Endothelial cell of umbilical vein (primary cell): ENCODE results near the gene OTUD5. TPM values are rescaled to one million over a fixed set of nuclear protein-coding genes. Genes with fewer than 3 reads are reported as not detected.

Experiments used
- BruUV-seq: library from RNA; stranded (reverse); fragments of 400-500 nt; replicated peaks from 2 replicates; lab custom pipeline; 2021; lab: Mats Ljungman, UMichigan
- CTCF ChIA-PET: fragments of 300-600, 350-600 bp; sonication (Branson Sonifier 250); formaldehyde crosslinking; loops from one replicate; lab custom pipeline; 2021; ENCODE audit warnings: antibody characterized with exemption, inconsistent platforms; lab: Charles Lee
- POLR2A ChIA-PET: fragments of 300-600, 350-600 bp; sonication (Branson Sonifier 250); formaldehyde crosslinking; loops from one replicate; lab custom pipeline; 2021; ENCODE audit warnings: antibody characterized with exemption, inconsistent platforms; lab: Charles Lee
- DNase-seq: peaks from one replicate; pipeline ENCODE4 v3.0.0-alpha.2; 2011; ENCODE audit warnings: low read depth, low spot score
- FAIRE-seq: peaks from 2 replicates; lab custom pipeline; 2011; peaks lifted over from hg19 to GRCh38; lab: Jason Lieb, UNC
- H2AFZ ChIP-seq: 2 replicates; pipeline ENCODE4 v1.6.0; 2012; ENCODE audit warnings: low read depth, low read length, control low read depth, inconsistent platforms
- H3K27ac ChIP-seq: 2 replicates; pipeline ENCODE4 v1.5.1; 2011; ENCODE audit warnings: low read depth, mild to moderate bottlenecking, control low read depth, low read length, moderate library complexity; ENCODE audit not compliant: insufficient read depth
- H3K27me3 ChIP-seq, 2 experiments: 2 replicates each; pipeline versions ENCODE4 v1.6.0 to v1.6.1; 2011; ENCODE audit warnings: low read length in 2 of 2, mixed read lengths in 1 of 2; ENCODE audit not compliant: control insufficient read depth in 2 of 2, insufficient read depth in 2 of 2
- H3K36me3 ChIP-seq, 2 experiments: 2 replicates in 1 of 2; 3 replicates in 1 of 2; pipeline ENCODE4 v1.5.1; 2011; ENCODE audit warnings: low read length in 2 of 2, mild to moderate bottlenecking in 1 of 2, moderate library complexity in 1 of 2; ENCODE audit not compliant: control insufficient read depth in 2 of 2, insufficient read depth in 2 of 2; ENCODE audit errors: extremely low read depth in 1 of 2
- H3K4me1 ChIP-seq: 3 replicates; pipeline ENCODE4 v1.5.1; 2011; ENCODE audit warnings: mild to moderate bottlenecking, low read length; ENCODE audit not compliant: control insufficient read depth, insufficient read depth; ENCODE audit errors: extremely low read depth
- H3K4me2 ChIP-seq: 2 replicates; pipeline ENCODE4 v1.6.1; 2011; ENCODE audit warnings: low read length, control low read depth, mixed read lengths; ENCODE audit not compliant: insufficient read depth
- H3K4me3 ChIP-seq, 3 experiments: fragments of 200-600 bp in 1 of 3; sonication (generic), shearing (Covaris generic) in 1 of 3; replicated peaks in 1 of 3; 2 replicates each; pipeline ENCODE4 v1.5.1; 2011 to 2016; ENCODE audit warnings: control low read depth in 3 of 3, low read length in 3 of 3, mild to moderate bottlenecking in 2 of 3, inconsistent platforms in 1 of 3, low read depth in 1 of 3, moderate library complexity in 1 of 3; ENCODE audit not compliant: insufficient read depth in 1 of 3
- H3K79me2 ChIP-seq: 2 replicates; pipeline ENCODE4 v1.6.0; 2012; ENCODE audit warnings: low read length, inconsistent platforms; ENCODE audit not compliant: control insufficient read depth, insufficient read depth
- H3K9ac ChIP-seq: replicated peaks from 2 replicates; pipeline ENCODE3; 2011; ENCODE audit warnings: low read length, control low read depth; ENCODE audit not compliant: insufficient read depth; ENCODE audit errors: extremely low read depth
- H3K9me1 ChIP-seq: replicated peaks from 3 replicates; pipeline ENCODE4 v1.6.0; 2011; ENCODE audit warnings: mild to moderate bottlenecking, low read length; ENCODE audit not compliant: control insufficient read depth, insufficient read depth; ENCODE audit errors: extremely low read depth
- H3K9me3 ChIP-seq: replicated peaks from 2 replicates; pipeline ENCODE4 v1.5.1; 2012; ENCODE audit warnings: low read length, inconsistent platforms; ENCODE audit not compliant: control insufficient read depth, insufficient read depth
- H4K20me1 ChIP-seq: replicated peaks from 2 replicates; pipeline ENCODE3; 2011; ENCODE audit warnings: mild to moderate bottlenecking, low read length; ENCODE audit not compliant: control insufficient read depth, insufficient read depth; ENCODE audit errors: extremely low read depth
- EZH2 ChIP-seq: IDR thresholded peaks from 2 replicates; pipeline ENCODE4 v1.6.1; 2012; ENCODE audit warnings: borderline replicate concordance, low read depth, mild to moderate bottlenecking, moderate library complexity, low read length, inconsistent platforms; ENCODE audit not compliant: severe bottlenecking
- FOS ChIP-seq: IDR thresholded peaks from 2 replicates; pipeline ENCODE4 v1.6.1; 2011; ENCODE audit warnings: mild to moderate bottlenecking, low read length, moderate library complexity, borderline replicate concordance; ENCODE audit not compliant: insufficient read depth
- GATA2 ChIP-seq: IDR thresholded peaks from 2 replicates; pipeline ENCODE4 v1.7.0; 2011; ENCODE audit warnings: low read depth, mild to moderate bottlenecking, moderate library complexity, mixed read lengths, low read length; ENCODE audit not compliant: insufficient read length, insufficient read depth
- JUN ChIP-seq: IDR thresholded peaks from 2 replicates; pipeline ENCODE4 v1.6.1; 2011; ENCODE audit warnings: borderline replicate concordance, low read depth; ENCODE audit not compliant: insufficient read length, insufficient read depth
- MYC ChIP-seq: IDR thresholded peaks from one replicate; pipeline ENCODE4 v1.6.1; 2011; ENCODE audit warnings: mild to moderate bottlenecking, low read depth, low read length
- POLR2A ChIP-seq: IDR thresholded peaks from 2 replicates; pipeline ENCODE4 v1.6.1; 2012; ENCODE audit warnings: low read depth, mild to moderate bottlenecking, control low read depth, low read length
- POLR2AphosphoS5 ChIP-seq: IDR thresholded peaks from 2 replicates; pipeline ENCODE4 v1.6.1; 2012; ENCODE audit warnings: low read depth, mild to moderate bottlenecking, control low read depth, low read length, moderate library complexity; ENCODE audit not compliant: insufficient read depth
- dilution Hi-C: fragments of 300-500 bp; cut with MboI; formaldehyde crosslinking; loops from one replicate; pipeline ENCODE4 v1.15.0; 2019; ENCODE audit warnings: low sequenced_read_pairs; ENCODE audit not compliant: extremely low pct_ligation_motif_present
- intact Hi-C: fragments of 100-400 bp; cut with micrococcal nuclease; formaldehyde crosslinking; loops from one replicate; pipeline ENCODE4 v1.10.0; 2022
- polyA plus RNA-seq, 4 experiments: library from polyadenylated mRNA; depleted of rRNA in 3 of 4; stranded (reverse) in 3 of 4; unstranded in 1 of 4; fragments of >200 nt; gene quantifications; 2 replicates each; pipeline versions ENCODE4 v1.2.1 to v1.2.3, GENCODE V29; 2011 to 2012; ENCODE audit warnings: missing spikeins in 1 of 4
- total RNA-seq: library from RNA; stranded (reverse); gene quantifications from 2 replicates; pipeline ENCODE4 v1.2.3, GENCODE V29; 2021
- TF ChIP-seq, protein P1 (sequence below): IDR thresholded peaks from 2 replicates; pipeline ENCODE4 v1.6.1; 2011; ENCODE audit not compliant: insufficient read depth, insufficient read length
- TF ChIP-seq, protein P2 (sequence below), 2 donors: IDR thresholded peaks; 1 replicate in 1 of 2; 2 replicates in 1 of 2; pipeline ENCODE4 v1.5.1; 2011; ENCODE audit warnings: low read length in 2 of 2, mild to moderate bottlenecking in 2 of 2, moderate library complexity in 2 of 2, control low read depth in 1 of 2, inconsistent platforms in 1 of 2, low read depth in 1 of 2; ENCODE audit not compliant: insufficient read depth in 1 of 2; ENCODE audit errors: extremely low read depth in 1 of 2

The OTUD5 gene
- total and polyA plus RNA-seq, 2 donors (not counting 3 experiments of a cell fraction or from before 2014, with no cell fraction given) = 44.3 to 44.6 TPM

DNA sequence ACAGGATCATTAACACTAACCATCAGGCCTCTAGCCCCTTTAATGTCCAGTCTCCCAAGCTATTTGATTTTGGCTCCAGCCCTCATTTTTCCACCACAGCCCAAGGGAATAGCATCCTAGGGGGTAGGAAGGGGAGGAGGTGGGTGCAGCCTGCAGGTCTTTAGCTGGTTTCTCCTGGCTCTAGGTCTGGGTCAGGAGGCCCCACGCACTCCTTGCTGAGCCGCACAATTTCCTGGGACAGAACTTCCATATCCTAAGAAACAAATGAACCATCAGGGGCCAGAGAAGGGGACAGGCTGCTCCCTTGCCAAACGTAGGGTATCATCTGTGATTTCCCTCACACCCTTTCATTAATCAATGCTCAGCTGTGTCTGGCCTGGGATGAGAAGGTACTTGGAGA, 16.6 kb upstream of the OTUD5 start:
- no peak overlapping the region for H3K27ac ChIP-seq
- CTCF ChIA-PET = interaction anchor here (2.0 kb wide), 1 partner anchor 15 kb away, joined by 6 read pairs; no protein-coding TSS in a partner anchor
- intact Hi-C loops = no loop called here

DNA sequence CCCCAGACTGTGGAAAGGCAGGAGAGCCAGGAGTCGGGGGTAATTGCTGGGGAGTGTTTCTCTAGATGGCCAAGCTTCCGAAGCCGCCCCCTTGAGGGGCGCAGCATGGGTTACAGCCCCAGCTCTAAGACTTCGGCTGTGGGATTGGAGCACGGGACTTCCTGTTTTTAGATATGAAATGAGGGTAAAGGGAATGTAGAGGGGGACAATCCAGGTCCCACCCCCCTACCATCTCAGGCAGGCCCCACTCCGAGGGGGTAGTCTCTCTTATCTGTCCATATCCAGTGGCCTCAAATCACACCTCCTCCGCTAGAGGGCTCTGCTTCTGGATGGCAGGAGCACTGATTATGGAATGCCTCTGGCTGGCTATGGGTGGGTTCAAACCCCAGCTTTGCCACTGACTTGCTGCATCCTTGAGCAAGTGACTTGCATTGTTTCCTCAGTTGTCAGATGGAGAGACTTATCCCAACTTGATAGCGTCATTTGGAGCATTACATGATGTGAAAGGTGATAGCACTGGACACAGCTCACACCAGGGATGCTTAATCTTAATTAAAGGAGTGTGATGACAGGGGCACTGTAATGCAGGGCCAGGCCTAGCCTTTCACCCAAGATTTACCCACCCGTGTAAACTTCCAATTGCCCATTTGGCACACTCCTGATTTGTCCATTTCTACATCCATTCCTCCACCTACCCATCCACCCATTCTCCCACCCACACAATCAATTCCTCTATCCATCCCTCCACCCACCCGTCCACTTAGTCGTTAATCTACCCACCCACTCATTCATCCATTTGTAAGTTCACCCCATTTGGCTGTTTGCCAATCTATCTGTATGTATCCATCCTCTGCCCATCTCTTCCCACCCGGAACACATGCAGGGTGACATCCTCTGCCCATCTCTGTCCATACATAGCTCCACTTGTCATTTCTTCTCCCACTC, 15.1 kb upstream of the OTUD5 start:
- H3K9ac ChIP-seq = no peak overlapping the region

More for the DNA sequence above, 16.6 kb upstream of the OTUD5 start:
- no peaks in the 10 kb centered on the region for H3K9me3 ChIP-seq
- H3K79me2 ChIP-seq = no peaks in the 10 kb centered on the region
- H3K4me3 ChIP-seq = no peak overlapping the region
- TF ChIP-seq POLR2A = no peak
- TF ChIP-seq, protein P1, sequence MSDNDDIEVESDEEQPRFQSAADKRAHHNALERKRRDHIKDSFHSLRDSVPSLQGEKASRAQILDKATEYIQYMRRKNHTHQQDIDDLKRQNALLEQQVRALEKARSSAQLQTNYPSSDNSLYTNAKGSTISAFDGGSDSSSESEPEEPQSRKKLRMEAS = no peak
- no peaks in the 10 kb centered on the region for H4K20me1 ChIP-seq
- H3K4me2 ChIP-seq = no peak overlapping the region
- peaks cover 0 to 19% of the 10 kb centered on the region in 2 experiments for H3K36me3 ChIP-seq
- H3K9me1 ChIP-seq = no peaks in the 10 kb centered on the region
- no peak overlapping the region for H2AFZ ChIP-seq
- DNase-seq (no peak), FAIRE-seq (peak; percentile 35)
- POLR2A ChIA-PET = no interaction called here
- H3K9ac ChIP-seq = no peak overlapping the region
- no peaks in the 10 kb centered on the region for H3K27me3 ChIP-seq
- BruUV-seq = no TSS peak
- dilution Hi-C loops = no loop called here
- peaks cover 3% of the 10 kb centered on the region for H3K4me1 ChIP-seq

More for the DNA sequence above, 15.1 kb upstream of the OTUD5 start:
- Histone ChIP-seq H3K79me2 (no peaks in the 10 kb centered on the region), H3K4me3 (peak overlapping the region in 1 of 3 experiments; percentile 3), H3K36me3 (peaks cover 0 to 16% of the 10 kb centered on the region in 2 experiments), H3K4me2 (peak overlapping the region; percentile 1), H3K9me1 (no peaks in the 10 kb centered on the region), H3K27me3 (no peaks in the 10 kb centered on the region), H2AFZ (no peak overlapping the region), H4K20me1 (no peaks in the 10 kb centered on the region), H3K9me3 (no peaks in the 10 kb centered on the region), H3K27ac (no peak overlapping the region), H3K4me1 (peaks cover 3% of the 10 kb centered on the region)
- FAIRE-seq = peak; percentile 98
- peak; percentile 46 for DNase-seq
- dilution Hi-C loops (no loop called here), intact Hi-C loops (loop anchor here (1.0 kb wide), 1 partner anchor 71 kb away; the partner anchor contains the start of gene TFE3)
- TF ChIP-seq EZH2 = no peak
- TF ChIP-seq, protein P1 = no peak
- TF ChIP-seq FOS = no peak
- TF ChIP-seq POLR2AphosphoS5 = peak; percentile 19
- TF ChIP-seq JUN = no peak
- TF ChIP-seq MYC = no peak
- TF ChIP-seq GATA2 = no peak
- TF ChIP-seq, protein P2, sequence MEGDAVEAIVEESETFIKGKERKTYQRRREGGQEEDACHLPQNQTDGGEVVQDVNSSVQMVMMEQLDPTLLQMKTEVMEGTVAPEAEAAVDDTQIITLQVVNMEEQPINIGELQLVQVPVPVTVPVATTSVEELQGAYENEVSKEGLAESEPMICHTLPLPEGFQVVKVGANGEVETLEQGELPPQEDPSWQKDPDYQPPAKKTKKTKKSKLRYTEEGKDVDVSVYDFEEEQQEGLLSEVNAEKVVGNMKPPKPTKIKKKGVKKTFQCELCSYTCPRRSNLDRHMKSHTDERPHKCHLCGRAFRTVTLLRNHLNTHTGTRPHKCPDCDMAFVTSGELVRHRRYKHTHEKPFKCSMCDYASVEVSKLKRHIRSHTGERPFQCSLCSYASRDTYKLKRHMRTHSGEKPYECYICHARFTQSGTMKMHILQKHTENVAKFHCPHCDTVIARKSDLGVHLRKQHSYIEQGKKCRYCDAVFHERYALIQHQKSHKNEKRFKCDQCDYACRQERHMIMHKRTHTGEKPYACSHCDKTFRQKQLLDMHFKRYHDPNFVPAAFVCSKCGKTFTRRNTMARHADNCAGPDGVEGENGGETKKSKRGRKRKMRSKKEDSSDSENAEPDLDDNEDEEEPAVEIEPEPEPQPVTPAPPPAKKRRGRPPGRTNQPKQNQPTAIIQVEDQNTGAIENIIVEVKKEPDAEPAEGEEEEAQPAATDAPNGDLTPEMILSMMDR (IDR thresholded peaks at IDR 0.05; ENCODE audit: extremely low read depth in 1 of 2, insufficient read depth in 1 of 2, low read depth in 1 of 2, low read length in 2 of 2) = peak; percentile 46 to 56
- no peak for TF ChIP-seq POLR2A
- ChIA-PET CTCF (interaction anchor here (0.8 to 2.0 kb wide), 10 partner anchors 11 to 134 kb away, joined by 3 to 17 read pairs (median 4); partner anchors contain the start of genes TFE3 and WDR45), POLR2A (no interaction called here)
- BruUV-seq = no TSS peak
